Measurements from ENCODE around the gene TMEM186.
"Not testable (repeated sequence)": the region's sequence is repeated elsewhere in the genome, so short reads cannot be mapped to it uniquely, and the experiment has no call there.

TMEM186 gene

GRCh38 chr16:8797364-8798173 is at the start of gene TMEM186, which contains the start of gene PMM2:
TSS of gene TMEM186 (minus strand) at chr16:8797639. CDS start at chr16:8797614, 25 bp downstream.
TSS of gene PMM2 (plus strand) at chr16:8797839. CDS start at chr16:8797883, 44 bp downstream.
- no peak for TF ChIP-seq CTCF (IDR thresholded peaks at IDR 0.05; ENCODE audit: control insufficient read depth, extremely low read depth, insufficient read depth)
- H3K4me3 ChIP-seq (ENCODE audit: low read depth, low read length): peak within 1 kb of the TSS; percentile 91
- DNase-seq (ENCODE audit: low read depth): peak; percentile 91

GRCh38 chr16:8847145-8847544 is 49.7 kb upstream of the TMEM186 start:
- no peak for TF ChIP-seq CTCF (IDR thresholded peaks at IDR 0.05; ENCODE audit: control insufficient read depth, extremely low read depth, insufficient read depth)
- no peak for DNase-seq (ENCODE audit: low read depth)
- H3K4me3 ChIP-seq (ENCODE audit: low read depth, low read length): no peak overlapping the region

GRCh38 chr16:8846401-8846932 is 49.0 kb upstream of the TMEM186 start:
- TF ChIP-seq CTCF (IDR thresholded peaks at IDR 0.05; ENCODE audit: control insufficient read depth, extremely low read depth, insufficient read depth): no peak
- DNase-seq (ENCODE audit: low read depth): no peak
- H3K4me3 ChIP-seq (ENCODE audit: low read depth, low read length): no peak overlapping the region

- no peak for TF ChIP-seq CTCF (IDR thresholded peaks at IDR 0.05; ENCODE audit: control insufficient read depth, extremely low read depth, insufficient read depth)
- H3K4me3 ChIP-seq (ENCODE audit: low read depth, low read length): no peak overlapping the region
- DNase-seq (ENCODE audit: low read depth): no peak
Observed at GRCh38 chr16:8845699-8846298, 48.4 kb upstream of the TMEM186 start.

GRCh38 chr16:8843296-8843695 is 45.9 kb upstream of the TMEM186 start:
- H3K4me3 ChIP-seq (ENCODE audit: low read depth, low read length); DNase-seq (ENCODE audit: low read depth): not testable (repeated sequence)

GRCh38 chr16:8842016-8842415 is 44.6 kb upstream of the TMEM186 start:
- not testable (repeated sequence) for DNase-seq (ENCODE audit: low read depth)

GRCh38 chr16:8837594-8837993 is 40.2 kb upstream of the TMEM186 start:
- DNase-seq (ENCODE audit: low read depth); H3K4me3 ChIP-seq (ENCODE audit: low read depth, low read length): not testable (repeated sequence)

More at GRCh38 chr16:8842016-8842415, 44.6 kb upstream of the TMEM186 start:
- not testable (repeated sequence) for H3K4me3 ChIP-seq (ENCODE audit: low read depth, low read length)

GRCh38 chr16:8836797-8837196 is 39.4 kb upstream of the TMEM186 start:
- not testable (repeated sequence) for DNase-seq (ENCODE audit: low read depth); H3K4me3 ChIP-seq (ENCODE audit: low read depth, low read length)

- no peak for TF ChIP-seq CTCF (IDR thresholded peaks at IDR 0.05; ENCODE audit: control insufficient read depth, extremely low read depth, insufficient read depth)
- H3K4me3 ChIP-seq (ENCODE audit: low read depth, low read length): no peak overlapping the region
- DNase-seq (ENCODE audit: low read depth): no peak
Observed at GRCh38 chr16:8832717-8833105, 35.3 kb upstream of the TMEM186 start.
